Measurements from ENCODE around the gene KSR1.
"Not testable (repeated sequence)": the region's sequence is repeated elsewhere in the genome, so short reads cannot be mapped to it uniquely, and the experiment has no call there.

KSR1 gene

DNA sequence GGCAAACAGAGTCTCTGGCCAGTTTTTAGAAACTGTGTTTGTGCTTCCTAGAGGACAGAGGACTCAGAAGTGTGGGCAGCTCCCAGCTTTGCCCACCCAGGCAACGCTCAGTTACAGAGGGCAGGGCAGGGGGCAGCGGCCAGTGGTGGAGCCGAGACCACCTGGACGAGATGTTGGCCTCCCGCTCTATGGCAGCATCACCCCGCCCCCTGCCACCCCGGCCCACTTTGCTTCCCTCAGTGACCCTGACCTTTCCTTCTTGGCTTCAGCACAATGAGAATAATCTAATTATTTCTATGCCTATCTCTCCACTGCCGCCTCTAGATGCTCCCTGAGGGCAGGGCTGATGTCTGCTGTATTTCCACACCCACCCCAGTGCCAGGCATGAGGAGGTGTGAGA, 200.4 kb downstream of the KSR1 start:
- intact Hi-C loops (cut with DNase I) = loop anchor here (5.0 kb wide), 1 partner anchor 226 kb away; no protein-coding TSS in a partner anchor
- DNase-seq = not testable (repeated sequence)

DNA sequence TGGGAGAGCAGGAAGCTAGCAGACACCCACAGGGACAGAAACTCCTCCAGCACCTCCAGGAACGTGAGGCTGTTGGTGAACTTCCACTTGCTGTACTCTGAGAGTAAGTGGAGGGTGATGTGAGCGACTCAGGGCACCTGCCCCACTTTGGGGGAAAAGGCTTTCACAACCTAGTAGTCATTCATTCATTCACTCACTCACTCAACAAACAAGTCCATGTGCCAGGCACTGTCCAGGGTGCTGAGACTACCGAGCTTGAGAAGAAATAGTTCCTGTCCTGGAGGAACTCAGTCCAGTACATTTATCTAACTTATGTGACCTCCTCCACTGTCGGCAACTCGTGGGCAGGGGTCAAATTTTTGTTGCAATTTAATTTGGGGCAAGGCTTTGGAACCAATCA, 201.4 kb downstream of the KSR1 start:
- intact Hi-C loops (cut with DNase I) = loop anchor here (5.0 kb wide), 1 partner anchor 225 kb away; no protein-coding TSS in a partner anchor
- peak in 1 of 10 donors; percentile 22 for DNase-seq

DNA sequence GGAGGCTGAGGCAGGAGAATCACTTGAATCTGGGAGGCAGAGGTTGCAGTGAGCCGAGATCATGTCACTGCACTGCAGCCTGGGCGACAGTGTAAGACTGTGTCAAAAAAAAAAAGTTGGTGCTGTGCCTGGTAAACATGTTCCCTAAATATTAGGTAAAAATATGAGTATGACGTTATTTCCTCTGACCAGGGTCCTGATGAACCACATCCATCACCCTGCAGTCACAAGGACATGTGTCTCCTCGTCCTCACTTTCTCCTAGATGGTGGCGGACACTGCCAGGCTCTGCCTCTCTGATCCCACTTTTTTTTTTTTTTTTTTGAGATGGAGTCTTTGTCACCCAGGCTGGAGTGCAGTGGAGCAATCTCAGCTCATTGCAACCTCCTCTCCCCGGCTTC, 203.4 kb downstream of the KSR1 start:
- DNase-seq = peak in 1 of 10 donors; percentile 13
- intact Hi-C loops (cut with DNase I) = loop anchor here (5.0 kb wide), 1 partner anchor 223 kb away; no protein-coding TSS in a partner anchor

DNA sequence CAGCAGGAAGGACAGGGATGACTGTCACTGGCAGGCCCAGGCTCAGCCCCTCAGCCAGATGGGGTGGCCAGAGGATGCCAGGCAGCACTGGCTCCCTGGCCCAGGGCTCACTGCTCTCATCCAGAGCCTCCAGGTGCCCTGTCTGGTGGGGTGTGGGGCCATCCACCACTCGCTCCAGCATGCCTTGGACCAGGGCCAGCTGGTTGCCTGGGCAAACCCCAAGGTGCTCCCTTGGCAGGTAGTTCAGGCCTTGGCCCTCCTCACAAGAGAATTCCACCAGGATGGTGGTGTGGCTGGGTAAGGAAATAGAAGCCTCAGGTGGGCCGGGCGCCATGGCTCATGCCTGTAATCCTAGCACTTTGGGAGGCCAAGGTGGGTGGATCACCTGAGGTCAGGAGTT, 204.2 kb downstream of the KSR1 start:
- DNase-seq = peak in 2 of 10 donors; percentile 72 to 84
- intact Hi-C loops (cut with DNase I) = no loop called here

DNA sequence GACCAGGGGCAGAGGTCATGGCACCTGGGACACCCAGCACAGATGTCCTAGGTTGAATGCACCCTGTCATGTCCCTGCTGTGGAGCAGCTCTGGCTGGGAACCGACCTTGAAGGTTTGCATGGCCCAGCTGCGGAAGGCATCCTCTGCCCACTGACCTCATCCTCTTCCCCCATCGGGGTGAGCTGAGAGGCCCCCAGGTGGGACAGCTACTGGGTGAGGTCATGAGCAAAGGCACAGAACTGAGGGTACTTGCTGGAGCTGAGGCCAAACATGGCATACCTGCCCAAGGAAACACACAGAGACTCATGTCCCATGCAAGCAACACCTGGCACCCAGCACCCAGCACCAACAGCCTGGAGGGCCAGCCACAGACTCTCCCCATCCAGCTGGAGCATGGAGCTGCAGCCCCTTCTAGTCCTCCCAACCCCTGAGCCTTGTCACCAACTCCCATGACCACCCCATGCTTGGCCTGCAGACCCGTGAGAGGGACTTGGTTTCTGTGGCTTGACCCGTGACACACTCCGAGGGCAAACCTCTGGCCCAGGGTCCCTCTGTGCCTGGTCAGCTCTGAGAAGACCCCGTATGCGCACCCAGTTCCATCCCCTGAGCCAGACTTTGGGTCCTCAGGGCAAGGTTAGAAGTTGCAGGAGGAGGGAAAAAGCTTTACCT, 207.8 kb downstream of the KSR1 start:
- intact Hi-C loops (cut with DNase I) = no loop called here
- DNase-seq = peak in 2 of 10 donors; percentile 52 to 62

DNA sequence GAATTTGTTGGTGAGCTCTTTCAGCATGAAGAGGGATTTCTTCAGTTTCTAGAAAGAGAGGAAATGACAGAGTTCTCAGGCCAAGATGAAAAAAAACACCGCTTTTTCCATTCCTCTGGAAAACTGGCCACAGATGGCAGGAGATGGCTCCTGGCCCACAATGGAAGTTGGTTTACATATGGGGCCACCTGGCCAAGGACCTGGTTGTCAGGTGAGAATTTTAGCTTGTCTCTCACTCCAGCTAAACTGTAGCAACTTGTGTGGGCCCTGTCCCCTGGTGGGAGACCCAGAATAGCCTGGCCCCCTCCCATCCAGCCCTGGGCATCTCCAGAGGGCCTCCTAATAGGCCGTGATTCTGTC, 208.3 kb downstream of the KSR1 start:
- intact Hi-C loops (cut with DNase I) = no loop called here
- peak in 2 of 10 donors; percentile 13 to 47 for DNase-seq

DNA sequence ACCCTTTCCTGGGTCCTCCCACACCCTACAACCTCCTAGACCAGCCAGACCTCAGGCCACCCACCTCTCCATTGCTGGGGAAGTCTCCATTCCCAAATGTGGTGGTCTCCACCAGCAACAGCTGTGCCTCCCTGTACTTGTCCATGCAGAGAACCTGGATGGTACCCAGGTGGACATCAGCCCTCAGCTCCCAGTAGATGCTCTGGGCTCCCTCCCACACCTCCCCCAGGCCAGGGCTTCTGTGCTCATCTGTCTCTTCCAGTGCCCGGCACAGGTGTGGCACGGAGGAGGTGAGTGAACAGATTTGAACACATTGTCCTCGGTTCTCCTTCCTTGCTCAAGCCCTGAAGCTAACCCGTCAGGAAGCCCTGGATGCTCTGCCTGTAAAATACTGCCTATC, 209.3 kb downstream of the KSR1 start:
- DNase-seq = peak in 2 of 10 donors; percentile 49 to 55

DNA sequence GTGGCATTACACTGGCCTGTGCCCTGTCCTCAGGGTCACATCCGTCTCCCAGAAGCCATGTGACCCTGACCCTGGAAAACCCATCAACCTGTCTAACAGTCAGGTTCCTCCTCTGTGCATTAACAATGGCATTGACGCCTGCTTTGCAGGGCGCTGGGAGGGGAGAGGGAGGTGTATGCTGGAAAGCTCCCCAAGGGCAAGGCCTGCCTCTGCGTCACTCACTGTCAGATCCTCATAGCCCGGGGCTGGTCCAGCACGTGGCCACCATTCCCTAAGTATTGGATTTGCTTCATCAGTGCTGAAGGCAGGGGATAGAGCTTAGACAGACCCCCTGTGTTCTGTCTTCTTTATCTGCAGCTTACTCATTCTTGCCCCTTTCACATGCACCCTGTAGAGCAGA, 210.0 kb downstream of the KSR1 start:
- intact Hi-C loops (cut with DNase I) = not testable (repeated sequence)
- DNase-seq = peak in 1 of 10 donors; percentile 27

More for the DNA sequence above, 209.3 kb downstream of the KSR1 start:
- intact Hi-C loops (cut with DNase I) = no loop called here

DNA sequence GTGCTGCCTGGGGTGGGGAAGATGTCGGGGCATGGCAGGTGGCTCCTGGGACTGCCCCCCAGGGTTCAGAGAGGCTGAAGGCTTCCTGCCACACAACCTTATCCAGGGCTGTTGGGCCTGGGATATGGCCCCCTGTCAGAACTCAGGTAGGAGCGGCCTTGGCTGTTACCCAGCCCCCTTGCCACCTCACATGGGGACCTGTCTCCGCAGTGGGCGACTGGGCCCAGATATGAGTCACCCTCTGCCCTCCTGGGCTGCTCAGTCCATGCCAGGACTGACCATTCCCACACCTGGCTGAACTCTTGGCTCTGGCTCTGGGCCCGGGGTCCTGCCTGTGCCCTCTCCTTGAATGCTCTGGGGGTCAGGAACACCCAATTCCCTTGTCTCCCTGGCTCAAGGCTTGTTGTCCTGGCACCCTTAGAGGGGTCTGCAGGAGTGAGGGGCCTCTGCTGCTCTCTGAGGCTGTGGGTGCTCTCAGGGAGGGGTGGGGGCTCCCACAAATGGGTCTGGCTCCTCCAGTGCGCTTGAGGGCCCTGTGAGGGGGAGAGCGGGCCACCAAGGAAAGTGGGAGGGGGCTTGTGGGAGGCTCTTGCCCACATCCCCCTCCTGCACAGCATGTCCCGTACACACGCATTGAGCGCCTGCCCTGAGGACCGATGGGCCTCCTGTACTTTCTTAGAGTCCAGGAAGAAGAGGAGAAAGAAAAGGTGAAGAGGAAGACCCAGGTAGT, 210.7 kb downstream of the KSR1 start:
- peak in 1 of 10 donors; percentile 58 for DNase-seq
- intact Hi-C loops (cut with DNase I) = no loop called here

DNA sequence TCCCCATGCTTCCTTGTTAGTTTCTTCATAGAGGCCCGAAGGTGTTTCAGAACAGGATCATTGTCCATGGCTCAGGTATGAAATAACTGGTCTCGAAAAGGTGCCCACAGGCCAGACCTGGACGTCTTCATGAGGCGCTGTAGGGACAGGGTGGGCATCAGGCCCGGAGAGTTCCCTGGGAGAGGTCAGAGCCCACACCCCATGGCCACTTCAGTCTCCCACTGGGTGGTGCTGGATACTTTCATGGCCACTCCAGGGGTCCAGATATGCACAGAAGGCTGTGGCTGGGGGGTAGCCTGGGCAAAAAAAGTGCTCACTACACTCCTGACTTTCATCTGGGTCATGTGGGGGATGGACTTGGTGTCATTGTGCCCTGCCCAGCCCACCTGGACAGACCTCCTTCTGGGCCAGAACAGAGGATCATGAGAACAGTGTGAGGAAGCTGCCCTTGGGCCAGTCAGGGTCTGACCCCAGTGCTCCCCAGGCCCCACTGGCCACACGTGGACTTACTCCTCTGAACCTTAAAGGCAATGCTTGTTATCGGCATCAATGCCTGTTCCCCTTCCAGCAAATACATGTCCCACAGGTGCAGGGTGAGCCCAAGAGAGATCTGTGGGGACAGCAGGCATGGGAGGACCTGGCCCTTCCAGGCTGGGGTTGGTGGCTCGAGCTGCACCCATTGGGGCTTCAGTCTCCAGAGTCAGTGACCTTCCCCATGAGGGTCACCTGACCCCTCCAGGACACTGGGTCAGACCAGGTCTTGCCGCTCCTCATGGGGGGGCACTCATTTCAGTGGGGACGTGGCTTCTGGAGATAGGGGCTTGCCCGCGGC, 211.6 kb downstream of the KSR1 start:
- peak in 1 of 10 donors; percentile 52 for DNase-seq
- intact Hi-C loops (cut with DNase I) = no loop called here

DNA sequence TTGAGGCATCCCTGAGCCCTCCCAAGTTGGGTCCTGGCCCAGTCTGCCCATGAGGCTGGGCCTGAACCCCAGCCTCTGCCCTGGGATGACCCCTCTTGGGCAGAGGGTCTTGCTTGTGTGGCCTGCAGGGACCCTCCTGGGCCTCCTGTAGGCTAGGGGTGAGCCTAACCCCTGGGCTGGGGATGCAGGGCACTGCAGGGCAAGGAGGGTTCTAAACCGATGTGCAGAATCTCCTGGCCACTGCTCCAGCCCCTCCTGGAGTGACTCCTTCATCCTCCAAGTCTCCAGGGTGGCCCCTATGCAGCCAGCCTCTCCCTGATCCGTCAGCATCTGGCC, 212.2 kb downstream of the KSR1 start:
- peak in 1 of 10 donors; percentile 44 for DNase-seq
- intact Hi-C loops (cut with DNase I) = no loop called here

DNA sequence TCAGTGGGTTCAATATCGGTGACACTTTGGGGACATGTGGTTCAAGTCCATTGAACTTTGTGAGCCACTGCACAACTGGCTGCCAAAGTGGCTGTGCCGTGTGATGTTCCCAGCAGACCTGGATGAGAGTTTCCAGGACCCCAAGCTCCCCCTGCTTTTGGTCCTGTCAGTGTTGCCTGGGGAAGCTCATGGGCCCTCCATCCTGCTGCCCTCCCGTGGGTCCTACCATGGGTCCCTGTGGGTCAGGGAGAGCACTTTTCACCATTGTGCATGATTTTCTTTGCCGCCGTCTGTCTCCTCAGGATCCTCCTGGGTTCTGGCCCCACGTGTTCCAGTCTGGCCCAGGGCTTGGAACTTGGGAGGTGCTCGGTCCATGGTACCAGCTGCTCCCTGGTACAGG, 212.9 kb downstream of the KSR1 start:
- intact Hi-C loops (cut with DNase I) = no loop called here
- DNase-seq = peak in 1 of 10 donors; percentile 40

DNA sequence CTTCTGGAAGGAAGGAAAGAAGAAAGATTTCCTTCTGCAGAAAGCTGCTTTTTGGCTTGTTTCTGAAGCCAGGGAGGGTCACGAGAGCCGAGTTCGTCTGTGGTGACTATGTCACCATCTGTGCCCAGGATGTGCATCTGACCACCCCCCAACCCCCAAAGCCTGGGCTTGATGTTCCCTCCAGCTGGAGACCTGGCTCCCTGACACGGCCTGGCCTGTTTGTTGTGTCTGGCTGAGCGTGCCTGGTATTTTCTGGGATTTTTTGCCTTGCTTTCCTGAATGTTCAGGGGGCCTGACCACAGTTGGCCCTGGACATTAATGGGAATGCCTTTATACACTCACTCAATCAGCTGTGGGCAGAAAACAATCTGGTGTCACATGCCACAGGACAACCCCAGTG, 213.6 kb downstream of the KSR1 start:
- peak in 1 of 10 donors; percentile 16 for DNase-seq
- intact Hi-C loops (cut with DNase I) = no loop called here

DNA sequence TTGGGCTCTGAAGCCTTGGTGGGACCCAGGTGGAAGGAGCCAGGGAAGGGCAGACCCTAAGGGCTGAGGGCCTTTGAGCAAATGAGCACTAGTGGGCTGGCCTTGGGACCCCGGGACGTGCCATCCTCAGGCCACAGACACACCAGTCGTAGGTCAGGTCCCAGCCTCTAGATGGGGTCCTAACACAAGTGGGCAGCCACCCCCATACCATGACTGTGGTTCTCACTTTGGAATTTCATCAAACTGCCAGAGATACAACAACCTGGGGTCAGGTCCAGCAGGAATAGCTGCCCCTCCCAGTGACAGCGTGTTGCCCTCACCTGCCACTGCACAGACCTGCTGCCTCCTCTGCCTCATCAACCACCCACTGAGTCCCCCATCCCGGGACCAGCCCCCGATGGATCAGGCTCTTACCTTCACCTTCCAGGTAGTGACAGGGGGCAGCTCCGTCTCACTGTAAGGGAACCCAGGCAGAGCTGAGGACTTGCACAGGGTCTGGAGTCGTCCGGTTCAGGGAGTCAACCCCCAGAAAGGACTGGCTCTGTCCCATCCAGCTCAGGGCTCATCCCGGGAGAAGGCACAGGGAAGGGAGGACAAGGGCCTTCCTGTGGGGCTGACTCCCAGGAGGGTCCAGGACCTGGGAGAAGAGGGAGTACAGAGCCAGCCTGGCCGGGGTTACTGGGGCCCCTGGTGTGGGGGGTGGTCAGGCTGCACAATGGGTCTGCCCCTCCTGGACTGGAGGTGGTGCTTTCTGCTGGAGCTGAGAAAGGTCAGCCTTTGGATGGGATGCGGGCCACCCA, 214.7 kb downstream of the KSR1 start:
- peak in 2 of 10 donors; percentile 59 to 78 for DNase-seq
- intact Hi-C loops (cut with DNase I) = no loop called here

DNA sequence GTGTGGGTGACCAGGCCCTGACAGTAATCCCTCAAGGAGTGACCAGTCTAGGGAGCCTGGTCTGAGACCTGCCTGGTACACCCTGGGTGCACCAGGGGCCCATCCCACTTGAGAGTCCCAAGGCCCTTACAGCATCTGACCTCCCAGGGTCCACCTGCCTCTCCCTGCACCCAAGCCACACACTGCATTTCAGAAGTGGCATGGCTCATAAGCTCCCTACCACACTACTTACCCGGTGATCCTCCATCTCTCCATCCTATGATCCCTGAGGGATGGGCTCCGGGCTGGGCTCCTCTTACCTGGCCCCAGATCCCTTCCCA, 215.3 kb downstream of the KSR1 start:
- intact Hi-C loops (cut with DNase I) = no loop called here
- peak in 1 of 10 donors; percentile 40 for DNase-seq

DNA sequence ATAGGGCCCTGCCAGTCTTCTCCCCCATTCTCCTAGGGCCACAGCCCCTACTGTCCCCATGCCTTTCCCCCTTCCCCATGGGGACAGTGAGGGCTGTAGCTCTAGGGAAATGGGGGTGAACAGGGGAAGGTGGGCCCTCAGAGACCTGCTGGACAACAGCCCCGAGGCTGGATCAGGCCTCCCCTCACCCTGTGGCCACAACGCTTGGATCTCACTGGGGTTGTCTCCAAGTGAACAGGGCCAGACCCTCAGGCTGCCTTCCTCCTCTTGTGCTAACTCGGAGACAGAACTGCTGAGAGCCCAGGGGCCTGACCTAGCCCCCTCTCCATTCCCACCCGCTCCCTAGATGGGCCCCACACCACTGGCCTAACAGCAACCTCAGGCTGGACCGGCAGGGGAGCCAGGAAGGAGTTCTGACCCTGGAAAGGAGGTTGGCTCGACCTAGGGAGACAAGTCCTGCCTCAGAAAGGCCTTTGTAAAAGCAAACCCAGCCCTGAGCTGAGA, 215.8 kb downstream of the KSR1 start:
- DNase-seq = peak in 1 of 10 donors; percentile 67

DNA sequence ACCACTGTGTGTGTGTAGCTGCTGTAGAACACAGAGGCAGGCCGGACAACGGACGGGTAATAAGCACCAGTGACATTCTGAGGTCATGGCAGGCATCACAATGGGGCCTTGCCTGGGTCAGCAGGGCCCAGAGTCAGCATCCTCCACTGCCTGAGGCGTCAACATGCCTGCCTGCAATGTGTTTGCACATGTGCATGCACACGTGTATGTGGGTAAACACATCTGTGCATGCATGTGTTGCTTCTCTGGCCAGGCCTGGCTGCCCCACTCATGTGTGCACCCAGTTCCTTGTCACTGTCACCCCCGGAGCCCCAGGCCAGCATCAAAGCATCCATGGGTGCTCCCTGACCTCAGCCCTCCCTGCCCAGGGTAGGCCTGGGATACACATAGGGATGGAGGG, 218.1 kb downstream of the KSR1 start:
- peak in 1 of 10 donors; percentile 79 for DNase-seq
- intact Hi-C loops (cut with DNase I) = no loop called here

More for the DNA sequence above, 215.8 kb downstream of the KSR1 start:
- intact Hi-C loops (cut with DNase I) = not testable (repeated sequence)

Measured in posterior cingulate gyrus (tissue), 11 donors.